ENCODE data around the gene RNF207.

The RNF207 gene

DNA sequence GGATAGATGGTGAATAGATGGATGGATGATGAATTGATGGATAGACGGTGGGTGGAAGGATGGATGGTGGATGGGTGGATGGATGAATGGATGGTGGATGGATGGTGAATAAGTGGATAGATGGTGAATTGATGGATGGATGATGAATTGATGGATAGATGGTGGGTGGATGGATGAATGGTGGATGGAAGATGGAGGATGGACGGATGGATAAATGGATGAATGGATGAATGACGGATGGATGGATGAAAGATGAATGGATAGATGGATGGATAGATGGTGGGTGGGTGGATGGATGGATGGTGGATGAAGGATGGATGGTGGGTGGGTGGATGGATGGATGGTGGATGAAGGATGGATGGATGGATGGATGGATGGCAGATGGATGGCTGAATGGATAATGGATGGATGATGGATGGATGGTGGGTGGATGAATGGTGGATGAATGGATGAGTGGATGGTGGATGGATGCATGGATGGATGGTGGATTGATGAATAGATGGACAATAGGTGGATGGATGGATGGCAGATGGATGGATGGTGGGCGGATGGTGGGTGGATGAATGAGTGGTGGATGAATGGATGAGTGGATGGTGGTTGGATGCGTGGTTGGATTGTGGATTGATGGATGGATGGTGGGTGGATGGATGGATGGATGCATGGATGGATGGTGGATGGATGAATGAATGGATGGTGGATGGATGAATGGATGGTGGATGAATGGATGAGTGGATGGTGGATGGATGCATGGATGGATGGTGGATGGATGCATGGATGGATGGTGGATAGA lies 31.1 kb upstream of the RNF207 start:
- no peak for DNase-seq

DNA sequence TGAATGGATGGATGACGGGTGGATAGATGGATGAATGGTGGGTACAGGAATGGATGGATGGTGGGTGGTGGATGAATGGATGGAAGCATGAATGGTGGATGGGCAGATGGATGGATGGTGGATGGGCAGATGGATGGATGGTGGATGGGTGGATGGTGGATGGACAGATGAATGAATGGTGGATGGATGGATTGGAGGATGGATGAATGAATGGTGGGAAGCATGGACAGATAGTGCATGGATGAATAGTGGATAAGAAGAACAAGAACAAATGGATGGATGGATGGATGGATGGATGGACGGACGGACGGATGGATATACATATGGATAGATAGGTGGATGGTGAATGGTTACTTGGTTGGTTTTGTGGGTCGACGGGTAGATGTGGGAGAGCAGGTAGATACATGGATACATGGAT lies 30.5 kb upstream of the RNF207 start:
- no peak for DNase-seq

DNA sequence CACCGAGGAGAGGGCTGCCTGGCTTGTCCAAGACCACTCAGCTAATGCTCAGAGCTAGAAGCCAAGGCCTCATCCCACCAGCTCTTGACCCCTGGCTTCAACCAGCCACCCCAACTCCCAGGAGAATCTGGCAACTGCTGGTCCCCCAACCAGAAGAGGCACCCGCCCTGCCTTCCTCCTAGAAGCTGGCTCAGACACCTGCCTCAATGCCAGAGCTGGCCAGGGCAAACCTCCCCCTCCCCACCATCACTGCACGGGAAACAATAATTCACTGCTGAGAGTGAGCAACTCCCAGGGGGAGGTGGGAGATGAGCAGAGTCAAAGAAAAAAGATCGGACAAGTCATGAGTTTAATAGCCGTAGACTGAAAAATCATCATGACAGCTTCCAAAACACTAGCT lies 29.1 kb upstream of the RNF207 start:
- no peak for DNase-seq

DNA sequence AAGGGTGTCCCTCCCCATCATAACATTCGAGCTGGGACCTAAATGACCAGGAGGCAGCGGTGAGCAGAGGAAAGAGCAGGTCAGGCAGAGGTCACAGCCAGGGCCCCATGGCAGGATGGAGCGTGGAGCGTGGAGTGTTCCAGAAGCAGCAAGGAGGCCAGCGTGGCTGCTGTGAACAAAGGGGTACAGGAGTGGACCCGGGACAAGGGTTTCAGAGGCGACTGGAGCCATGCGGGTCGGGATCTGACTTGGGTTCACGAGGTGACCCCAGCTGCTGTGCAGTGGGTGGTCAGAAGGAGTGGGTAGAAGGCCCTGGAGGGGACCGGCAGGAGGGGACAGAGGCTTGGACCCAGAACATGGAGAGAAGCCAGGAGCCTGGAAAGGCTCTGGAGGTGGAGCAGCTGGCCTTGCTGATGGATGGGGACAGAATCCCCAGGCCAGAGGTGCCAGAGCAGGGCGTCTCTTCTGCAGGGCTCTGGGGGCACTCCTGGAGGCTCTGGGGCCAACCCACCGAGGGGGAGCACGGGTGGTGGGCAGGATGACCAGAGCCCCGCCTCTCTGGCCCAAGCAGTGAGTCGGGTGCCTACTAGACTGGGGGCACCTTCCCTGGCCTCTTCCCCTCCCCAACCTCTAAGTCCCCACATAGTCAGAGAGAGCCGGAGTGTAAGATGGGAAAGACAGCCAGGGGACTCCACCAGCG lies 28.1 kb upstream of the RNF207 start:
- DNase-seq: no peak

DNA sequence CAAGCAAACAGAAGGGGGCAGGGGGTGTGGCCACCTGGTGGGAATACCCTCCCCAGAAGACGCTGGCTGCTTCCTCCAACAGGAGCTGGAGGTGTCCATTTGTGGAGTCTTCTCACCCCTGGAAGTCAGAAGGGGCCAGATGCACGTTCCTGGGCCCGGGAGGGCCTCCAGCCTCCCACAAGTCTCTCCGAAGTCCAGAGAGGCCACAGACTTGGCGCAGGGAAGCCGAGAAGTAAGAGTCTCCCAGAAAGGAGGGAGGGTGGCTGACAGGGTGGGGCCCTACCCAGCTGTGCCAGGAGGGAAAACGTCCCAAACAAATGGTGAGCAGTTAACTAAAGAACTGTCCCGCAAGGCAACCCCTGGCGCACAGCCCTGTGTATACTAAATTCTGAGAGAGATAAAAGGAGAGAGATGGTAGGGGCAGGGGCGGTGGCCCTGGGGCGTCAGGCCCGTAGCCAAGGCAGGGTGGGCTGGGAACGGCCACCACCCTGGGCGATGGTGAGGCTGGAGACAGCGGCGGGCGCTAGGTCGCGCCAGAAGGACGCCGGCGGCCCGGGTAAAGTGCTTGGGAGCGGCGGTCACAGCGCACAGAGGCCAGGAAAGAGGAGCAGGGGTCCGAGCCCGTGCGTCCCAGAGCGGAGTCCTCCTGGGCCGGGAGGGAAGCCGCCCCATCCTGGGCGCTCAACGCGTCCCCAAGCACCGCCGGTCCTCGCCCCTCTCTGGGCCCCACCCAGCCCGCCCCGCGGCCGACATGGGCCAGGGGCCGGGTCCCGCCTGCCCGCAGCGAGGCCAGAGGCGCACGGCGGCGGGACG lies 27.0 kb upstream of the RNF207 start:
- DNase-seq: peak; percentile 30

DNA sequence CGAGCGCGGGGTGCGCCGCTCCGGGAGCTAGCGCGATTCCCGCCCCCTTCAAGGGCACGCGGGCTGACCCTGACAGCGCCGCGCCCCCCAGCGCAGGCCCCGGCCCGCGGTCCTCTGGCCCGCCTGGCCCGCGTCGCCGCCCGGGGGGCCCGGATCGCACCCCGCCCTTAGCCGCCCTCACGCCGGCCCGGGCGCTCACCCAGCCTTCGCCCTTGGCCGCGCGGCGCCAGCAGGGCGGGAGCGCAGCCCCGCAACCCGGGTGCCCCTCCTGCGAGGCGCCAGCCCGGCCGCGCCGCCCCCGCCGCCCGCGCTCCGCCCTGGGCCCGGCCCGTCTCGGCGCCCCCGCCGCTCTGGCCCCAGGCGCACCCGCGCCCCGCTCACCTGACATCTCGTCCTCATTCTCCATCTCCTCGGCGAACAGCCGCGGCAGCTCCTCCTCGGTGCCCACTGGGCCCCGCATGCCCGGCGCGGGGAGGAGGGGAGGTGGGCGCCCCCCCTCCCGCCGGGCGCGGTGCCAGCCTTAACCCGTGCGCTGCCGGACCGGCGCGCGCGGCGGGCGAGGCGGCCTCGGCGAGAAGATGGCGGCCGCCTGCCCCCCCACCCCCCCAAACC lies 26.2 kb upstream of the RNF207 start:
- no peak for DNase-seq

DNA sequence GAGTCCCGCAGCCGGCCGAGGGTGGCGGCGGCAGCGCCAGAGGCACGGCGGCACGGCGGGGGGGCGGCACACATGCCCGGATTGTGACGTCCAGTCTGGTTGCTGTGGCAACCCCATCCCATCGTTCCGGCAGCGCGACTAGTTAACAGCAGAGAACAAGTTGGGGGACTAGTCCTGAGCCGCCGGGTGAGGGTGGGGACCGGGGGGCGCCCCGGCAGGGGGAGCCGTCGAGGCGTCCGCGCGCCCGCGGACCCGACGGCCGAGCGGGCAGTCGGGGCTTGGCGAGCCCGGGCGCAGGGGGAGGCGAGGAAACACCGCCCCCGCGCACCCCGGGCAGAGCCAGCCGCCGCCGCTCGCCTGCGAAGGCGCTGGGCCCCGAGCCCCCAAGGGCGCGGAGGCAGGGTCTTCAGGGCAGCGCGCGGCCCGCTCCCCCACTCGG lies 25.6 kb upstream of the RNF207 start, which contains the start of gene CHD5:
CHD5 (minus strand) TSS at position 54 of the 439 bp plus-strand sequence. CDS start 298 bp downstream, outside the sequence.
- DNase-seq: peak; percentile 15

DNA sequence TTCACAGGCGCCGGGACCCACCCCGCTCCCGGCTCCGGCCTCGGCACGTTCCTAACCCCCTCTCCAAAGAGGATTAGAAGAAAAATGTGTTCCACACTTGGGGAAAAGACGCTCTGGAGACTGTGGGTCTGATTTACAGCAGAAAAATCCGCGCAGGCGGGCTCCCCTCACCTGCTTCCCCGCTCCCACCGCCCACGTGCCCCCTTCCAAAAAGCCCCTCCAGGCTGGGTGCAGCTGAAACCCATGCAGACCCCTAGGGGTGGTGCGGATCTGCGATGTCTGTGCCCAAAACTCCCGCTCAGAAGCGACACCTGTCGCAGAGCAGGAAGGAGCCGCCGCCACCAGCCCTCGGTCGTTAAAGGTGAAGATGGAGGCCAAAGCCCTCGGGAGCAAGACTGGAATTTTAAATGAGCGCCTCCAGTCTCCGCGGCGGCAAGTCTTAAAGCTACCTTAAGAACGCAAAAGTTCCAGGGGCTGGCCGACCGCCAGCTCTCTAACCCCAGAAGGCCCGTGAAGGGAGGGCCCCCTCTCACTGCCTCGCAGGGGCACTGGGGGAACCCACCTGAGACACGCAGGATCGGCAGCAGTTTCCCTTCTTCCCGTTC lies 25.1 kb upstream of the RNF207 start:
- no peak for DNase-seq

DNA sequence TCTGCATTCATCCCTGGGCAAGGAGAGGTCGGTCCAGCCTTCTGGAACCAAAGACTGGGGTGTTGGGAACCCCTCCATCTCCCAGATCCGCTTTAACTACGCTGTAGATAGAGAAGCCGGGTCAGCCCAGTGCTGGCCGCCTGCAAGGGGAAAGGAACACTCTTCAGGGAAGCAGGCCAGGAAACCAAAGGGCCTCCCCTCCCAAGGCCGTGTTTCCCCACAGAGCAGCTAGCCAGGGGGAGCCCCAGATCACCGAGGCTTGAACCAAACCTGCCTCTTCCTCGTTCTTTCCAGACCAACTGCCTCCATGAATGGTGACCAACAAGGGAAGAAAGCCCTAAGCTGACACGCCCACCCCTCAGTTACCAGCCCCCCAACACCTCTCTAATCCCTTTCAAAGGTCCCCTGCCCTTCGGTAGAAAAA lies 24.6 kb upstream of the RNF207 start:
- DNase-seq: no peak

DNA sequence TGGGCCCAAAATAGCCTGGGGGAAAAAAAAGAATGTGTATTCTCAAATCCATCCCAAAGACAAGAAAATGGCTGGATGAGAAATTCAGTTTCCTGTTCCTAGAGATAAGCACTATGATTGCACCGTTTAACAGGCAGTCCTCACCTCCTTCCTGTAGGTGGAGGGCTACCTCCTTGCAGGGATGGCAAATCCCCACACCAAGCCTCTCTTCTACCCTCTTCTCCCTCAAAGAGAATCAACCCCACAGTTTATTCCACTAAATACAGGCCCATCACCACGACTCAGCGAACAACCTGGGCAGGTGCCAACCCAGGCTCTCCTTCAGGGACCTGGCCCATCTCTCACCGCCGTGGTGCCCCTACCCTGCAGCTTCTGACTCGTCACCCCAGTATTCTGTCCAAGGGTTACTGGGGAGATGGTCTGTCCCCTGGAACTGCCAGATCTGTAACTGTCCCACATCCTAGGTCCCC lies 22.4 kb upstream of the RNF207 start:
- DNase-seq: peak; percentile 12

DNA sequence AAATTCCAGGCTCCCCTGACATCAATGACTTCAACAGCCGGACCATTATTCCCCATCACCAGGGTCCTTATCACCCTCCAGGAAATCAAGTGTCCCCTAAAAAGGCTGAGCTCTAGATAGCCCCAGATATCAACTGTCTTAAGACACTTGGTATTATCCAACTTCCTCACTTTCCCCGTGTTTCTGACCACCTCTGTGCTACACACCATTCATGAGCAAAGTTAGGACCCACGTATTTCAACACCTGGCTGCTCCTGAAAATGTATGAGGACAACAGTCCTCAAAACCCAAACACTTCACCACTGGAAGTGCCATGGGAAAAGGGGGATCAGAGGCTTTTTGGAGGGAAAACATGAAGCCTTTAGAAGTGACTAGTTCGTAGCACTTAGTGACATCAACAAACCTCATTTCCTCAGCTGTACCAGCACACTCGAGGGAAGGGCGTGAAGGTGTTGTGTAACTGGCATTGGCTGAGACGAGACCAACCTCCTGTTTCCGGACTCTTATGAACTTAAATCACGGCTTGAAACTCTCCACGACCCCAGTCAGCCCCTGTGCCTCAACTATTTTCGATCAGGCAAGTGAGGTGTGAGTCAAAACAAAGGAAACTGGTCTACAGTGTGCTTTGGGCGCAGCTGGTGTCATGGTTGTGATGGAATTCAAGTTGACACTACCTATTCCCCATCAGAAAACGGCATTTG lies 21.7 kb upstream of the RNF207 start:
- DNase-seq: no peak

DNA sequence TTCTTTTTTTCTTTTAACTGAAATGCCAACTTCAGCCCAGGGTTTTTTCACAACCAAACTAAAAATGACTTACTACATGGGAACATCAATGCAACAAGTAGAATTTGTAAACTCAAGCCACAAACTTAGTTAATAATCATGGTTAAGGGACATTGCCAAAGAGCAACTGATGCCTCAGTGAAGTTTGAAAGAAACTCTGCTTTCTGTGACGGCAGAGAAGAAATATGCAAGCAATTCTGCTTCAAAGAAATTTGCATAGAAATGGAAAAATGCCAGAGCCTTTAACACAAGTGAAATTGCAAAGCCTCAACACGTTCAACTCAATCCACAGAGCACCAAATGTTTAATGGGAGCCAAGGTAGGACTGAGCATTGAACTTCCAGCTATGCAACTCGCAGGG lies 20.8 kb upstream of the RNF207 start:
- no peak for DNase-seq

DNA sequence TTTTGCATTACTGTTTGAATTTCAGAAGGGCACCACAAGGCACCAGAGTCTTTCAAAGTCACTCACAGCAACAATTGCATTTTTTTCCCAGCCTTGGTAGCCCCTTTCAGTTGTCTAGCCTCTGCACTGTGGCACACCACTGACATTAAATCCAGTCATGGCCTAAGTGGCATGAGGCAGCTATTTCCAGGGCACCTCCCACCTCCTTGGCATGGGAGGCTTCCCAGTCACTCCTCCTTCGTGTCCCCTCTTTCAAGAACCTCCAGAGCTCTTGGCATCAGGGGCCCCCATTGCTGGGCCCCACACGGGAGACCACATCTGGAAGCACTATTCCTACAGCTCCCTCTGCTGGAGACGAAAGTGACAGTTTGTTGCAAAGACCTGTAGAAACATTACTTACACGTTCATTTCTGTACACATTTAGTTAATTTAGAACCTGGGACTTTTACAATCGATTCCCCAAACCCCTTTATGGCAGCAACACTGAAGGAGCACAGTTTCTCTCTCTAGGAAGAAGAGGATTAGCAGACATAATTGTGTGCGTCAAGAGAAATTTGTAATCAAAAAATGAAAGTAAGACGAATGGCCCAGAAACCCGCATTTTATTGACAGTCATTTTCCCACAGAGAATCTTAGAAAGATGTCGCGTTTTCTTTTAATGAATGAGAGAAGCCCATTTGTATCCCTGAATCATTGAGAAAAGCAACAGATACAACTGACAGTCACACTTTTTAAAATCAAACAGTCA lies 20.1 kb upstream of the RNF207 start:
- DNase-seq: no peak

DNA sequence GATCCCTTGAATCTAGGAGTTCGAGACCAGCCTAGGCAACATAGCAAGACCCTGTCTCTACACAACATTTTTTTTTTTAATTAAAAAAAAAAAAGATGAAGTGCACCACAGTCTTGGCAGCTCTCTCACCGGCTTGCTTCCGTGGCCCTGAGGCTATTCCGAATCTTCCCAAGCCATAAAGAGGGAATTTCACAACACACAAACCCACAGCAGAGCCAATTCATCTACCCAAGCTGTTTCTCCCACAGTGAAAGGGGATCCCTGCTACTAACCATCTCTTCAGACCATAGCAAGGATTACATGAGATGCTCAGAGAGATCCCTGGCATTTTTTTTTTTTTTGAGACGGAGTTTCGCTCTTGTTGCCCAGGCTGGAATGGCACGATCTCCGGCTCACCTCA lies 17.5 kb upstream of the RNF207 start:
- DNase-seq: no peak

DNA sequence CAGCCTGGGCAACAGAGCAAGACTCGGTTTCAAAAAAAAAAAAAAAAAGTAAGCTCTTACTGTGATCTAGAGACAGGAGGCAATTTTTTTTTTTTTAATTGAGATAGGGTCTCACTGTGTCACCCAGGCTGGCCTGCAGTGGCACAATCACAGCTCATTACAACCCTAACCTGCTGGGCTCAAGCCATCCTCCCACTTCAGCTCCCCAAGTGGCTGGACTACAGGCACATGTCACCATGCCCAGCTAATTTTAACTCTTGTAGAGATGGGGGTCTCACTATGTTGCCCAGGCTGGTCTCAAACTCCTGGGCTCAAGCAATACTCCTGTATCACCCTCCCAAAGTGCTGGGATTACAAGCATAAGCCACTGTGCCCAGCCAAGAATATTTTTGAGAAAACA lies 14.0 kb upstream of the RNF207 start:
- DNase-seq: no peak

DNA sequence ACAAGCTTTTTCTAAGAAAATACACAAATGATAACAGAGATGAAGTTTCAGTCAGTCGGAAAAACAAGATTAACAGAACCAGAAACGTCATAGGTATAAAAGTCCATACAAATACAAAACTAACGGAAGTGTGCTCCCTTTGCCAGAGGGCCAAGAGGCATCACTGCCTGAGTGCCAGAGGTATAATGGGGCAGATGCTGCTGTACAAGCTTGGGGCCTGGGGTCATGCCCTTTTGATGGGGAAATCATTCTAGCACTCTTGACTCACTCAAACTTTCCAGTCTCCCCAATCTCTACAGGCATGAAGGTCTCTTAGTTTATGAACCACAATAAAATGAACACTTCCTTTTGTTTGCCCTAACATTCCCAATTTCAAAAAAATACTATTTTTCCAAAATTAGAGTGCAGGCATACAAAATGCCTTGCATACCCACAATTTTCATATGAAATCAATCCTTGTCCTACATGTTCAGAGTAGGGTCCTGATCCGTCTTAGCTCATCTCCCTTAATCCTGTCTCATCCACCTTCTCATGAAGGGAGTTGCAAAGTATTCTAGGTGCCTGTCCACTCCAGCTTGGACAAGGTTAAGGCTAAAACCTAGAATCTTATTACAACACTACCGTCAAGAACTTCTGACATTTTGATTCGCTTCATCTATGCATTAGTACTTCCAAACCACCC lies 8.0 kb upstream of the RNF207 start:
- no peak for DNase-seq

DNA sequence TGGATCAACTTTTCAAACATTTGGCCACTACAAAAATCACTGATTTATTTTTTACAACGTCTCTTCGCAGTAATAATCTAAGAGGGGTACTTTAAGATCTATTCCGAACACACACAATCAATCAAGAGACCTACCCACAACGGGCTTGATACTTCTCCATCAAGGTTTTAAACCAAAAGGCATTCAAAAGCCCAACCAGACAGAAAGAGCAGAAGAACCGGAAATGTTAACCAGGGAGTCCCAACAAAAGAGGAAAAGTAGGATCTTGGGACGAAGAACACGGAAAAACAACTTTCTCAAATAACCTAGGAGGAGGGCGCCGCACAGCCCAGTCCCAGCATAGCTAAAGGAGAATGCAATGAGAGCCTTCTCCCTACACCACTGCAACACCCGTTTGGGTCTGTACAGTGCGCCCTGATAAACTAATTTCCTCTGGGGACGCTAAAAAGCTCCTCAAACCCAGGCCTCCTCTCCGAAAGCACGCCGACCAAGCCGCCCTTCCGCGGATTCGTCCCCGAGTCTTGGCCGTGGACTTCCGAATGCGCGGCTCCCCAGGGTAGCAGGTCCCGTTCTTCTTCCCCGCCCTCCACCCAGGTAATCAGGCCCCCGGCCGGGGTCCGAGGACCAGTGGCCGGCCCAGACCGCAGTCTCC lies 7.1 kb upstream of the RNF207 start:
- no peak for DNase-seq

DNA sequence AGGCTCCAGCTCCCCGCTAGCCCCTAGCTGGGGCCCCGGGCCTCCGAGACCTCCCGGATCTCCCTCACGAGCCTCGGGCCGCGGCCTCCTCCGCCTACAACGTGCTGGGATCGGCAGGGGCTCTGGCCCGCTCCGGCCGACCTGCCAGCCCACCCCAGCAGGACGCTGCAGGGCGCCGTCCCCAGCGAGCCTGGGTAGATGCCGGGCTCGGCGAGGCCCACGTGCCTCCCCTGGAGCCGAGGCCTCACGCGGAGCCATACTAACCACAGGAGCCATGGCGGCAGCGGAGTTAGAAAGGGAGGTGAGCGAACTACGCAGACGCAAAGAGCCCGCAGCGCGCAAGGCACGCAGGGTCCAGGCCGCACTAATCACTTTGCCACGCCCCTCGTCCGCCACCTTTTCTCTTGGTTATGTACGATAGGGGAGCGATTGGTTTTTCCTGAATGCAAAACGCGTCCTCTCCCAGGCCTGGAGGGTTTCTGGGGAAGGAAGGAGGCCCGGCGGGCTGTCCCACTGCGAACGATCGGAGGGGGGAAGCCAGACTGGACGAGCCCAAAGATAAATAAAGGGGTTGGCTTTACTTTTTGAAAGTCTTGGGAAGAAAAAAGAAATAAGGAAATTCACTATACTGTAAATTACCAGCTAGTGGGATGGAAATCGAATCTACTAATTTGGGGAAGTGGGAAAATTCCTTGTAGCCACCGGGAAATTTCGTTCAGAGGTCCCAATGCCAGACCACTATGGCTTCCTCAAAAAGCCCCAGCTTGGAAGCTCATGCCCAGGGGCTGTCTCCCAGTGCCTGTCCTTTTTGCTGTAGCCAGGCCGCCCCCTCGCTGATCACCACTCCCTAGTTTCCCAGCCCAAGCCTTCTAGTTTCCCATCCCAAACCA lies 6.4 kb upstream of the RNF207 start, which contains the start of gene RPL22:
RPL22 (minus strand) TSS at position 298 of the 890 bp plus-strand sequence; CDS start at position 276, 22 bp downstream.
- DNase-seq: peak; percentile 99
